Mammary epithelial cell (primary cell): ENCODE results near the gene ASCC3.

ENCODE experiments used
- EZH2 ChIP-seq: IDR thresholded peaks from 2 replicates; pipeline ENCODE4 v1.6.1; 2012; ENCODE audit warnings: low read length, inconsistent platforms, borderline replicate concordance
- TF ChIP-seq, protein P1 (sequence below), 2 donors: IDR thresholded peaks in 1 of 2; conservative IDR thresholded peaks in 1 of 2; 2 replicates each; pipeline ENCODE4 v1.5.1; 2011 to 2012; ENCODE audit warnings: inconsistent platforms in 2 of 2, low read length in 2 of 2, mild to moderate bottlenecking in 2 of 2, control low read depth in 1 of 2, low read depth in 1 of 2; ENCODE audit not compliant: insufficient read depth in 1 of 2; ENCODE audit errors: extremely low read depth in 1 of 2

DNA sequence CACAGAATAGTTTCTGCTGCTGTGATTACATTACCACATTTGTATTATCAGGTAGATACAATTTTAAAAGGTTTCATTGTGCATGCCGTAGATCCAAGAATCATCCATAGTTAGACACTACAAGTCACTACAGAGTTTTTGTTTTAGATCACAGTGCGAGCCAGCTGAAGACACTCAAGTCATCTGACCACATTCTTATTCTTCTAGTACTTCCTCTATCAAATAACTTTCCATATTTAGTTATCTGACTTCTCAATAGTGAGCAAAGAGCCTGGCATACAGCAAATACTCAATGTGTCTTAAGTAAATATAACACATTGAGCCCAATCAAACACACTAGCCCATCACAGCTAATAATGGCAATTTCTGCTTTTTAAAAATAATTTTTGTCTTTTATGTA is 195.4 kb downstream of the ASCC3 start:
- TF ChIP-seq, protein P1, sequence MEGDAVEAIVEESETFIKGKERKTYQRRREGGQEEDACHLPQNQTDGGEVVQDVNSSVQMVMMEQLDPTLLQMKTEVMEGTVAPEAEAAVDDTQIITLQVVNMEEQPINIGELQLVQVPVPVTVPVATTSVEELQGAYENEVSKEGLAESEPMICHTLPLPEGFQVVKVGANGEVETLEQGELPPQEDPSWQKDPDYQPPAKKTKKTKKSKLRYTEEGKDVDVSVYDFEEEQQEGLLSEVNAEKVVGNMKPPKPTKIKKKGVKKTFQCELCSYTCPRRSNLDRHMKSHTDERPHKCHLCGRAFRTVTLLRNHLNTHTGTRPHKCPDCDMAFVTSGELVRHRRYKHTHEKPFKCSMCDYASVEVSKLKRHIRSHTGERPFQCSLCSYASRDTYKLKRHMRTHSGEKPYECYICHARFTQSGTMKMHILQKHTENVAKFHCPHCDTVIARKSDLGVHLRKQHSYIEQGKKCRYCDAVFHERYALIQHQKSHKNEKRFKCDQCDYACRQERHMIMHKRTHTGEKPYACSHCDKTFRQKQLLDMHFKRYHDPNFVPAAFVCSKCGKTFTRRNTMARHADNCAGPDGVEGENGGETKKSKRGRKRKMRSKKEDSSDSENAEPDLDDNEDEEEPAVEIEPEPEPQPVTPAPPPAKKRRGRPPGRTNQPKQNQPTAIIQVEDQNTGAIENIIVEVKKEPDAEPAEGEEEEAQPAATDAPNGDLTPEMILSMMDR (conservative IDR thresholded peaks at IDR 0.05 in 1 of 2, IDR thresholded peaks at IDR 0.05 in 1 of 2; ENCODE audit: extremely low read depth in 1 of 2, insufficient read depth in 1 of 2, low read depth in 1 of 2, low read length in 2 of 2) = no peak
- no peak for TF ChIP-seq EZH2
